ENCODE data around the gene LPCAT2. TPM values are rescaled to one million over a fixed set of nuclear protein-coding genes. Genes with fewer than 3 reads are reported as not detected.

LPCAT2 gene
- total and polyA plus RNA-seq, 2 experiments from 2014 or later: 7.8 to 23.8 TPM

DNA sequence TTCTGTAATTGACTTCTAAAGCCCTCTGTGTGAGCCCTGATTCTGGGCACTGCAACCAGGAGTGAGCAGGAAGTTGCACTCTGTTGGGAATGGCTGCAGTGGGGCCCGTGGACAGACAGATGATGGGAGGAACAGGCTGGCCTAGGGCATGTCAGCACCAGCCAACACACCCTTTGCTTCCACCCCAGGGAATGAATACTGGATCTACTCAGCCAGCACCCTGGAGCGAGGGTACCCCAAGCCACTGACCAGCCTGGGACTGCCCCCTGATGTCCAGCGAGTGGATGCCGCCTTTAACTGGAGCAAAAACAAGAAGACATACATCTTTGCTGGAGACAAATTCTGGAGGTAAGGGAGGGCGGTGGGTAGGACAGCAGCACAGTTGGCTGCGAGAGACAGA, 10.8 kb upstream of the LPCAT2 start:
- Histone ChIP-seq H4K20me1 (replicated peaks; ENCODE audit: insufficient read depth) (no peaks in the 10 kb centered on the region; the same call in none of the 2 replicates), H3K4me2 (no peak overlapping the region), H3K4me3 (no peak overlapping the region), H3K36me3 (ENCODE audit: insufficient read depth) (no peaks in the 10 kb centered on the region), H3K27ac (ENCODE audit: low read depth) (no peak overlapping the region), H2AFZ (no peak overlapping the region), H3K9me2 (ENCODE audit: insufficient read depth) (no peaks in the 10 kb centered on the region), H3K4me1 (ENCODE audit: insufficient read depth) (peaks cover 13% of the 10 kb centered on the region), H3K79me2 (replicated peaks; ENCODE audit: insufficient read depth) (no peaks in the 10 kb centered on the region), H3F3A (replicated peaks; ENCODE audit: low read depth) (no peaks in the 10 kb centered on the region), H3K27me3 (ENCODE audit: insufficient read depth) (no peaks in the 10 kb centered on the region)
- H3K4me1 Mint-ChIP-seq: peaks cover 18% of the 10 kb centered on the region; the same call in 2 of the 3 replicates
- no peak overlapping the region for H3K4me3 Mint-ChIP-seq
- ATAC-seq (no peak), DNase-seq (ENCODE audit: low spot score) (no peak)
- H3K36me3 Mint-ChIP-seq (ENCODE audit: low read depth): peaks cover 13% of the 10 kb centered on the region
- H3K27ac Mint-ChIP-seq: no peak overlapping the region
- no peaks in the 10 kb centered on the region for H3K9me3 Mint-ChIP-seq
- peaks cover 5% of the 10 kb centered on the region for H3K27me3 Mint-ChIP-seq (ENCODE audit: insufficient read depth, low read depth, poor library complexity)
- TF ChIP-seq JUNB (IDR thresholded peaks at IDR 0.05; ENCODE audit: unreplicated experiment) (no peak), EZH2phosphoT487 (IDR thresholded peaks at IDR 0.05; ENCODE audit: unreplicated experiment) (no peak), STAT1 (IDR thresholded peaks at IDR 0.05; ENCODE audit: unreplicated experiment) (no peak), CREB1 (CRISPR knock-in tag; IDR thresholded peaks at IDR 0.05; ENCODE audit: low read depth) (no peak), ZNF114 (CRISPR knock-in tag; IDR thresholded peaks at IDR 0.05) (no peak), ZNF331 (CRISPR knock-in tag; IDR thresholded peaks at IDR 0.05; ENCODE audit: low read depth) (no peak), NANOG (IDR thresholded peaks at IDR 0.05; ENCODE audit: borderline replicate concordance) (no peak)
- TF ChIP-seq, protein P1, sequence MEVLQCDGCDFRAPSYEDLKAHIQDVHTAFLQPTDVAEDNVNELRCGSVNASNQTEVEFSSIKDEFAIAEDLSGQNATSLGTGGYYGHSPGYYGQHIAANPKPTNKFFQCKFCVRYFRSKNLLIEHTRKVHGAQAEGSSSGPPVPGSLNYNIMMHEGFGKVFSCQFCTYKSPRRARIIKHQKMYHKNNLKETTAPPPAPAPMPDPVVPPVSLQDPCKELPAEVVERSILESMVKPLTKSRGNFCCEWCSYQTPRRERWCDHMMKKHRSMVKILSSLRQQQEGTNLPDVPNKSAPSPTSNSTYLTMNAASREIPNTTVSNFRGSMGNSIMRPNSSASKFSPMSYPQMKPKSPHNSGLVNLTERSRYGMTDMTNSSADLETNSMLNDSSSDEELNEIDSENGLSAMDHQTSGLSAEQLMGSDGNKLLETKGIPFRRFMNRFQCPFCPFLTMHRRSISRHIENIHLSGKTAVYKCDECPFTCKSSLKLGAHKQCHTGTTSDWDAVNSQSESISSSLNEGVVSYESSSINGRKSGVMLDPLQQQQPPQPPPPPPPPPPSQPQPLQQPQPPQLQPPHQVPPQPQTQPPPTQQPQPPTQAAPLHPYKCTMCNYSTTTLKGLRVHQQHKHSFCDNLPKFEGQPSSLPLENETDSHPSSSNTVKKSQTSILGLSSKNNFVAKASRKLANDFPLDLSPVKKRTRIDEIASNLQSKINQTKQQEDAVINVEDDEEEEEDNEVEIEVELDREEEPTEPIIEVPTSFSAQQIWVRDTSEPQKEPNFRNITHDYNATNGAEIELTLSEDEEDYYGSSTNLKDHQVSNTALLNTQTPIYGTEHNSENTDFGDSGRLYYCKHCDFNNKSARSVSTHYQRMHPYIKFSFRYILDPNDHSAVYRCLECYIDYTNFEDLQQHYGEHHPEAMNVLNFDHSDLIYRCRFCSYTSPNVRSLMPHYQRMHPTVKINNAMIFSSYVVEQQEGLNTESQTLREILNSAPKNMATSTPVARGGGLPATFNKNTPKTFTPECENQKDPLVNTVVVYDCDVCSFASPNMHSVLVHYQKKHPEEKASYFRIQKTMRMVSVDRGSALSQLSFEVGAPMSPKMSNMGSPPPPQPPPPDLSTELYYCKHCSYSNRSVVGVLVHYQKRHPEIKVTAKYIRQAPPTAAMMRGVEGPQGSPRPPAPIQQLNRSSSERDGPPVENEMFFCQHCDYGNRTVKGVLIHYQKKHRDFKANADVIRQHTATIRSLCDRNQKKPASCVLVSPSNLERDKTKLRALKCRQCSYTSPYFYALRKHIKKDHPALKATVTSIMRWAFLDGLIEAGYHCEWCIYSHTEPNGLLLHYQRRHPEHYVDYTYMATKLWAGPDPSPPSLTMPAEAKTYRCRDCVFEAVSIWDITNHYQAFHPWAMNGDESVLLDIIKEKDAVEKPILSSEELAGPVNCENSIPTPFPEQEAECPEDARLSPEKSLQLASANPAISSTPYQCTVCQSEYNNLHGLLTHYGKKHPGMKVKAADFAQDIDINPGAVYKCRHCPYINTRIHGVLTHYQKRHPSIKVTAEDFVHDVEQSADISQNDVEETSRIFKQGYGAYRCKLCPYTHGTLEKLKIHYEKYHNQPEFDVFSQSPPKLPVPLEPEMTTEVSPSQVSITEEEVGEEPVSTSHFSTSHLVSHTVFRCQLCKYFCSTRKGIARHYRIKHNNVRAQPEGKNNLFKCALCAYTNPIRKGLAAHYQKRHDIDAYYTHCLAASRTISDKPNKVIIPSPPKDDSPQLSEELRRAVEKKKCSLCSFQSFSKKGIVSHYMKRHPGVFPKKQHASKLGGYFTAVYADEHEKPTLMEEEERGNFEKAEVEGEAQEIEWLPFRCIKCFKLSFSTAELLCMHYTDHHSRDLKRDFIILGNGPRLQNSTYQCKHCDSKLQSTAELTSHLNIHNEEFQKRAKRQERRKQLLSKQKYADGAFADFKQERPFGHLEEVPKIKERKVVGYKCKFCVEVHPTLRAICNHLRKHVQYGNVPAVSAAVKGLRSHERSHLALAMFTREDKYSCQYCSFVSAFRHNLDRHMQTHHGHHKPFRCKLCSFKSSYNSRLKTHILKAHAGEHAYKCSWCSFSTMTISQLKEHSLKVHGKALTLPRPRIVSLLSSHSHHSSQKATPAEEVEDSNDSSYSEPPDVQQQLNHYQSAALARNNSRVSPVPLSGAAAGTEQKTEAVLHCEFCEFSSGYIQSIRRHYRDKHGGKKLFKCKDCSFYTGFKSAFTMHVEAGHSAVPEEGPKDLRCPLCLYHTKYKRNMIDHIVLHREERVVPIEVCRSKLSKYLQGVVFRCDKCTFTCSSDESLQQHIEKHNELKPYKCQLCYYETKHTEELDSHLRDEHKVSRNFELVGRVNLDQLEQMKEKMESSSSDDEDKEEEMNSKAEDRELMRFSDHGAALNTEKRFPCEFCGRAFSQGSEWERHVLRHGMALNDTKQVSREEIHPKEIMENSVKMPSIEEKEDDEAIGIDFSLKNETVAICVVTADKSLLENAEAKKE (CRISPR knock-in tag; IDR thresholded peaks at IDR 0.05): no peak
- TF ChIP-seq, protein P2, sequence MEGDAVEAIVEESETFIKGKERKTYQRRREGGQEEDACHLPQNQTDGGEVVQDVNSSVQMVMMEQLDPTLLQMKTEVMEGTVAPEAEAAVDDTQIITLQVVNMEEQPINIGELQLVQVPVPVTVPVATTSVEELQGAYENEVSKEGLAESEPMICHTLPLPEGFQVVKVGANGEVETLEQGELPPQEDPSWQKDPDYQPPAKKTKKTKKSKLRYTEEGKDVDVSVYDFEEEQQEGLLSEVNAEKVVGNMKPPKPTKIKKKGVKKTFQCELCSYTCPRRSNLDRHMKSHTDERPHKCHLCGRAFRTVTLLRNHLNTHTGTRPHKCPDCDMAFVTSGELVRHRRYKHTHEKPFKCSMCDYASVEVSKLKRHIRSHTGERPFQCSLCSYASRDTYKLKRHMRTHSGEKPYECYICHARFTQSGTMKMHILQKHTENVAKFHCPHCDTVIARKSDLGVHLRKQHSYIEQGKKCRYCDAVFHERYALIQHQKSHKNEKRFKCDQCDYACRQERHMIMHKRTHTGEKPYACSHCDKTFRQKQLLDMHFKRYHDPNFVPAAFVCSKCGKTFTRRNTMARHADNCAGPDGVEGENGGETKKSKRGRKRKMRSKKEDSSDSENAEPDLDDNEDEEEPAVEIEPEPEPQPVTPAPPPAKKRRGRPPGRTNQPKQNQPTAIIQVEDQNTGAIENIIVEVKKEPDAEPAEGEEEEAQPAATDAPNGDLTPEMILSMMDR (conservative IDR thresholded peaks at IDR 0.05; ENCODE audit: low read depth in 2 of 2): no peak
